Non-pigmented ciliary epithelial cell (primary cell): ENCODE results near the gene DMC1.
"Not testable (repeated sequence)": the region's sequence is repeated elsewhere in the genome, so short reads cannot be mapped to it uniquely, and the experiment has no call there.

Experiments used
- DNase-seq: peaks from one replicate; pipeline ENCODE4 v3.0.0-alpha.2; 2010; ENCODE audit warnings: low read depth

The DMC1 gene

DNA sequence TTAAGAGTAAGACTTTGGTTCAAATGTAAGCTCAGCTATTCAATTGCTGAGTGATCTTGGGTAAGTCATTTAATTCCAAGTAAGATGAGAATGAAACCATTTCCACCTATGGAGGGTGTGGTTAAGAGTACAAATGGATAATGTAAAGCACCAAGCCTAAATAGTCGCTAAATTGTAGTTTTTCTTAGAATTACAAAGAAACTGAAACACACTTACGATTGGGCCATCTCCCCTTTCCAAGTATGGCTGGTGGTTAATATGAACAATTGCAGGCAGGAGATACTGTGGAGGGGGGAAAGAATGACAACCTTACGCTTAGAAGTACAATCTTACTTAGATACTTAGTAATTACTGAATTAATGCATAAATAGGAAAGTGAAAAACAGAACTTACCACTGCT, 72.1 kb downstream of the DMC1 start:
- no peak for DNase-seq

DNA sequence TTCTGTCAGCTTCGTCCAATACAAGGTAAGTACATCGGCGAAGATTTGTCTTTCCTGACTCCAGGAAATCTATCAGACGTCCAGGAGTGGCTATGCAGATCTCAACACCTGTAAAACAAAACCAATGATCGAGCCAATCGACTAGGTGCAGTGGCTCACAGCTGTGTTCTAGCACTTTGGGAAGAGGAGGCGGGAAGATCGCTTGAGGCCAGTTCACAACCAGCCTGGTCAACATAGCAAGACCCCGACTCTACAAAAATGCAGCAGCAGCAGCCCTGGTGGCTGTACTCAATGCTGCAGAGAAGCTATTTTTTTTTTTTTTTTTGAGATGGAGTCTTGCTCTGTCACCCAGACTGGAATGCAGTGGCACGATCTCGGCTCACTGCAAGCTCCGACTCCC, 75.0 kb downstream of the DMC1 start:
- DNase-seq = no peak

DNA sequence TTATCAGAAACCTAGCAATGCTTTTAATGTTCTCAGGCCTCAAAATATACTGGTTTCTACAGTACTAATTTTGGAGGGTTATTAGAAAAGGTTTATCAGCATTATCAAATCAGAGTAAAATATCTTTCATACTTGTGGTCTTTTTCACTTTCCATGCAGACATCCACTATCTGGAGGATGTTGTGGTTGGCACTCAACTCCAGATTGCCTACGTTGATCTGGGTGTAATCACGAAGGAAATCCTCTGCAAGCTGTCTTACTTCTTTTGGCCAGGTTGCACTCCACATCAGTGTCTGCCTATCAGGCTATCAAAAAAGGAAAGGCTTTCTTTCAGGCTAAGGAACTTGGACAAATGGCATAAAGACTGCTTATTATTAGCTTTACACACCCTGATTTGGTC, 75.5 kb downstream of the DMC1 start:
- DNase-seq = peak; percentile 63

- no peak for DNase-seq
These were observed 78.2 kb downstream of the DMC1 start for GRCh38 chr22:38491707-38492348.

DNA sequence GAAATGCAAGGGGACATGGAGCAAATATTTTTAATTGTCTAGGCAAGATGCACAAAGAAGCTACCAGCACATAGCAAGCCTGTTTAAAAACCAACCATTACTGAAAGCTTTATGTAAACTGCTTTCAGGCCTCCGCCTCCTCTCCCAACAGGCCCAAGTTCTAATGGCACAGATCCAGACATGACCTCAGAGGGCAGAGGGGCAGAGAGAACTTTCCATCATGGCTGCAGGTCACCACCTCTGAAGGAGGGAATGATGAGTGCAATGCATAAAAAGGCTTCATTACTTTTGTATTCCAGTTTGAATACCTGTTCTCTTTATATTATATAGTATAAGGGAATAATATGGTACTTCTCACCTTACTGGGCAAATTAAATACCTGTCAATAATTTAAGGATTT, 79.1 kb downstream of the DMC1 start:
- DNase-seq = no peak

GRCh38 chr22:38490475-38490874, 79.5 kb downstream of the DMC1 start:
- DNase-seq = no peak

- no peak for DNase-seq
These were observed 80.3 kb downstream of the DMC1 start for GRCh38 chr22:38489561-38490145.

- DNase-seq = no peak
These were observed 80.8 kb downstream of the DMC1 start for GRCh38 chr22:38489142-38489541.

- DNase-seq = no peak
These were observed 82.0 kb downstream of the DMC1 start for GRCh38 chr22:38487946-38488345.

DNA sequence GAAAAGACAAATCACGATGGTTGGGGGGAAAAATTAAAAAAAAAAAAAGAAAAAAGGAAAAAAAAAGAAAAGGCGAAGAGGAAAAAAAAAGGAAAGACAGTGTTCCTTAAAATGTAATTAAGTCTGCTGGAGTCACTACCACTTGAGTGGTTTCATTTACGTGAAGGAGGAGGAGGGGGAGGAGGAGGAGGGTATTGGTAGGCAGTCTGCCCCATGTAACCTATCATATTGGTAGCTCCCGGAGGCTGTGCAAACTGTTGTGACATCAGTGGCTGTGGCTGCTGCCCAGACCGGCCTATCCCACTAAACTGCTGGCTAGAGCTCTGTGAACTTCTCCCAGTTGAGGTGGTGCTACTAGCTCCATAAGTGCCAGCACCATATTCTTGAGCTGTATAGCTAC, 84.2 kb downstream of the DMC1 start:
- no peak for DNase-seq

DNA sequence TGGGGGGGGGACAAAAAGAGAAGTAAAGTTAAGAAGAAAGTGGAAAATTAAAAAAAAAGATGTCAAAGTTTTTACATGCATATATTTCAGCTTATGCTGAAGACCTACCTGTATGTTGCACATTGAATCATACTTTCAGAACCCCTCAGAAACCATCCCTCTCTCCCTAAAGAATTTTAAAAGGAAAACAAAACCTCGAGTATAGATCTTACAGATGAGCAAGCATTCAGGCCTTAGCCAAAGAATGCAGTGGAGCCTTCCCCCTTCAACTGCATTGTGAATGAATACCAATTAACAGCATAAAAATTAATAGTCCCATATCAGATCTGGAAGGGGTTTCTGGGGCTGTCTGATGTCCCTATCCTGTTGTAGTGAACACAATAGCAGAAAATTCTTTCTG, 85.7 kb downstream of the DMC1 start:
- DNase-seq = no peak

GRCh38 chr22:38482662-38483308, 87.2 kb downstream of the DMC1 start:
- DNase-seq = no peak

DNA sequence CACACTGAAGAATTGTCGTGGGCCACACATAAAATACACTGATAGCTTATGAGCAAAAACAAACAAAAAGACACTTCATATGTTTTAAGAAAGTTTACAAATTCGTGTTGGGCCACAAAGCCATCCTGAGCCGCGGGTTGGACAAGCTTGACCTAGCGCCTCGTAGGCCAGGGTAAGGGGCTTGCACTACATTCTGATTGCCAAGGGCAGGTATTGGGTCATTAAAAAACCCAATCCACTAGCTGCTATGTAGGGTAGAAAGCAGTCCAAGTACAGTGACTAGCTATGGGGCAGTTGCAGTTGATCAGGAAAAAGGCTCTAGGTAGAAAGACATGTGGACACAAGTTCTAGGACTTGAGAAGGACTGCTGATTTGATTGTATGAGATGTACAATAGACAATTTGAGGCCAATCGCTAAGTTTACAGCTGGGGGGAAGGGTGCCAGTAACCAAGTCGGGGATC, 88.1 kb downstream of the DMC1 start:
- DNase-seq = no peak

- DNase-seq = no peak
These were observed 88.7 kb downstream of the DMC1 start for GRCh38 chr22:38481162-38481870.

DNA sequence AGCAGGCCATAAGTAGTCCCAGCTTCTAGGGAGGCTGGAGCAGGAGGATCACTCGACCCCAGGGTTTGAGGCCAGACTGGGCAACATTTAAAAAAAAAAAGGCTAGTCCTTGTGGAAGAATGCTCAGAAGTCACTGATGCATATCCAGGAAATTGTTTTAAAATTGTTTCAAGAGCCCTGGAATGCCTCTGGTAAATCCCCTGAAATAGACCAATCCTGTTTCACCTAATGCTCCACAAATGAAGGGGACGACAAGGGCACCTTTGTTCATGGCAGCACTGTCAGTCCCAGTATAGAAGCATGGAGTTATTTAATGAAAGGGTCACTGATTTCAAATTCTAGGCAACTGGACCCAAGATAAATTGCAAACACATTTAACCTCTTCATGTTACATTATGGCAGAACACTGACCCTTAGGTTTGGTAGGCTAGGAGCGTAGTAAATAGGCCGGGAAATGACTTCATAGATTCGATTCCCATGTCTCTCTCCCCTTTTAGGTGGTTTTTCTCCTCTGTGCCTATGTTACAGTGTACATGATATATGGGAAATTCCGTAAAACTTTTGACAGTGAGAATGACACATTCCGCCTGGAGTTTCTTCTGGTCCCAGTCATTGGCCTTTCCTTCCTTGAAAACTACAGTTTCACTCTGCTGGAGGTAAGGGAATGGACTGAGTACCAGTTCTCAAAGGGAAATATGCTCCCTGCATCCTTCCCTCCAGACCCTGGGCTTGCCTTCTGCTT, 90.7 kb downstream of the DMC1 start:
- DNase-seq = no peak

DNA sequence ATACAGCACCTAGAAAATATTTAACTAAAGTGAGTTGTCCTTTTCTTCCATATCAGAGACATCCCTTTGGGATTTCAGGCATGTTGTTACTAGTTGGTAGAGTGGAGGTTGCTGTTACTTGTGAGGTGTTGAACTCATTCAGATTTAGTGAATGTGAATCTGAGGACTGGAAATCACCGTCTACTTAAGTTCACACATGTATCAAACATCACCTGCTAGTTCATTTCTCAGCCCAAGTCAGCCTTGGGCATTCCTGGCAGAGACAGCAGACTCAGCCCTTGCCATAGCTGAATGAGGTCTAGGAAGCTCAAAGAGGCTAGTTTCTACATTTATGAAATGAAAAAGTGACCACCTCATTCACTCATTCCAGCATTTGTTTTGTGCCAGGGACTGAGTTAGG, 92.4 kb downstream of the DMC1 start:
- no peak for DNase-seq

- no peak for DNase-seq
These were observed 95.9 kb downstream of the DMC1 start for GRCh38 chr22:38474003-38474607.

DNA sequence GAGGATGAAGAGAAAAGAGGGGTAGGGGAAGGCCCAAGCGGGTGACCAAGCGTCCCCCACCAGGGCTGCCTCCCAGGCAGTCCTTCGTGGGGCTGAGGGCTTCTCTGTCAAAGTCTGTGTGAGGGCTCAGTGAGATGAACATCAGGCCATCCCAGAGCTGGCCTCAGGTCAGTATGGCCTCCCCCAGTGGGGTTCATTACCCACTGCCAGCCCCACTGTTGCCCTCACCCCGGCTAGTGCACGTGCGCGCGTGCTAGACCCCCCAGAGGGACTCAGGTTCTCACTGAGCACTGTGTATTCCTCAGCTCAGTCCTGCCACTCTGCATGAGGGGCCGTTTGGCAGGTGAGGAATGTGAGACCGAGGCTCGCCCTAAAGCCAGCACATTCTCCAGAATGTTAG, 98.7 kb downstream of the DMC1 start:
- DNase-seq = no peak

DNA sequence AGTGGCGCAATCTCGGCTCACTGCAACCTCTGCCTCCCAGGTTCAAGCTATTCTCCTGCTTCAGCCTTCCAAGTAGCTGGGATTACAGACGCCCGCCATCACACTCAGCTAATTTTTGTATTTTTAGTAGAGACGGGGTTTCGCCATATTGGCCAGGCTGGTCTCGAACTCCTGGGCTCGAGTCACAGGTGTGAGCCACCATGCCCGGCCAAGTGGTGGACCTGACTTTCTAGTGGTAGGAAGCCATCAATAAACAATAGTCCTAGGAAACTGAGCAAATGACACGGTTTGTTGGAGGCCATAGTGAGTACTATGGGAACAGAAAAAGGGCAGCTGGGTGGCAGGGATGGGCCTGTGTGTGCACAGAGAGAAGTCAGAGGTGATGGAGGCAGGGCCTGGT, 99.8 kb downstream of the DMC1 start:
- DNase-seq = not testable (repeated sequence)

DNA sequence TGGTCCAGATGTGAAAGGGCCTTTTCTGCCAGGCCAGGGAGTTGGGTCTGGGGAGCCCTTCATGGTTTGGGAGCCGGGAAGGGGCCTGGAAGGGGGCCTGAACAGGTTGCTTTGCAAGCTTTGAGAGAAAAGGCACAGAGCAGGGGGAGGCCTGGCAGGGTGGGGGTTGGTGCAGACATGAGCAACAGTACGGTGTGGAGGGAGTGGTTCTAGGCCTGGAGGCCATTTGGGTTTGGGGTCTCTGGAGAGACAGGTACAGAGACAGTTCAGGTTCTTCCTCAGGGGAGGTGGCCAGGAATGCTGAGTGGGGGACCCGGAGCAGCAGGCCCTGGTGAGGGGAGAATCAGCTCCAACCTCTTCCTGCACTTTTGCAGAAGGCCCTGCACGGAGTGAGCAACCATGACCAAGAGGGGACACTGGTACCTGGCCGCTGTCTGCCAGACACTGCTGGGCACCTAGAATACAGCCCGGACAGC, 100.6 kb downstream of the DMC1 start:
- no peak for DNase-seq
